GM19395 (cell line): ENCODE measurements around the gene ETHE1.
A peak's percentile ranks its signal among the peaks of the same experiment; 100 is the strongest.

Experiments used
- ATAC-seq: cut with Tn5 transposase; IDR thresholded peaks from one replicate; pipeline ENCODE4 v1.9.1; 2021; ENCODE audit warnings: mild to moderate bottlenecking, moderate library complexity; ENCODE audit not compliant: unreplicated experiment

ETHE1 gene

GRCh38 chr19:43468354-43469159, 58.4 kb downstream of the ETHE1 start:
- ATAC-seq, result no peak

GRCh38 chr19:43467730-43468129, 59.3 kb downstream of the ETHE1 start:
- ATAC-seq, result no peak

- ATAC-seq, result no peak
These were observed 59.7 kb downstream of the ETHE1 start for GRCh38 chr19:43467276-43467675.

GRCh38 chr19:43466793-43467192, 60.2 kb downstream of the ETHE1 start:
- no peak for ATAC-seq

- ATAC-seq, result no peak
These were observed 61.4 kb downstream of the ETHE1 start, which contains the start of gene LYPD3 for GRCh38 chr19:43465468-43466120. Gene LYPD3, minus strand, starts transcription at chr19:43465608. Its CDS starts 37 bp downstream, at chr19:43465571.

GRCh38 chr19:43464134-43464775, 62.7 kb downstream of the ETHE1 start:
- ATAC-seq, result peak; percentile 49

- ATAC-seq, result peak; percentile 82
These were observed 63.4 kb downstream of the ETHE1 start for GRCh38 chr19:43463381-43464133.

- no peak for ATAC-seq
These were observed 64.1 kb downstream of the ETHE1 start for GRCh38 chr19:43462785-43463380.

- ATAC-seq, result no peak
These were observed 64.6 kb downstream of the ETHE1 start for GRCh38 chr19:43462383-43462782.

- ATAC-seq, result no peak
These were observed 65.7 kb downstream of the ETHE1 start for GRCh38 chr19:43461303-43461702.

- no peak for ATAC-seq
These were observed 66.5 kb downstream of the ETHE1 start for GRCh38 chr19:43460362-43461016.

GRCh38 chr19:43457809-43458208, 69.2 kb downstream of the ETHE1 start:
- no peak for ATAC-seq
